GM21381 (cell line): Measurements from ENCODE around the gene BRINP1.

Experiments used
- ATAC-seq: cut with Tn5 transposase; IDR thresholded peaks from one replicate; pipeline ENCODE4 v1.9.1; 2021; ENCODE audit warnings: mild to moderate bottlenecking, moderate library complexity; ENCODE audit not compliant: unreplicated experiment

The BRINP1 gene

DNA sequence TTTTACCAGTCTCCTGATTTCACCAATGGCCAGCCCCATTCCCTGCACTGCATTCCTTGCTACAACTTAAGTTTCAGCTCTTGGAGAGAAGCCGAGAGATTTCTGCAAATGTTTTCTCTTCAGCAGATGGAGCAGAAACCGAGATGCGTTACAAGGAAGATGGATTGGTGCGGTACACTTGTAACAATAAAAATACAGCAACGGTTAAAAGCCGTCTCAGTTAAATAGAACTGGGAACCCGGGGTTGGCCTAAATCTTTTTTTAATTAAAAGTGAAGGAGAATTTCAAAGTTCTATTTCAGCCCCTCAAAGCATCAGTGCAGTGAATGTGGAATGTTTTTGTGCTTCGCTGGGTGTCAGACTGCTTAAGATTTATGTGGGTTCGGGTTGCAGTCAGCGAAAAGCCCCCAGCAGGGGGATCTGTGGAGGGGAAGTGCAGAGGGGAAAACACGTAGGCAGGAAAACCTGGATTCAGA is 19.8 kb downstream of the BRINP1 start:
- ATAC-seq: no peak

DNA sequence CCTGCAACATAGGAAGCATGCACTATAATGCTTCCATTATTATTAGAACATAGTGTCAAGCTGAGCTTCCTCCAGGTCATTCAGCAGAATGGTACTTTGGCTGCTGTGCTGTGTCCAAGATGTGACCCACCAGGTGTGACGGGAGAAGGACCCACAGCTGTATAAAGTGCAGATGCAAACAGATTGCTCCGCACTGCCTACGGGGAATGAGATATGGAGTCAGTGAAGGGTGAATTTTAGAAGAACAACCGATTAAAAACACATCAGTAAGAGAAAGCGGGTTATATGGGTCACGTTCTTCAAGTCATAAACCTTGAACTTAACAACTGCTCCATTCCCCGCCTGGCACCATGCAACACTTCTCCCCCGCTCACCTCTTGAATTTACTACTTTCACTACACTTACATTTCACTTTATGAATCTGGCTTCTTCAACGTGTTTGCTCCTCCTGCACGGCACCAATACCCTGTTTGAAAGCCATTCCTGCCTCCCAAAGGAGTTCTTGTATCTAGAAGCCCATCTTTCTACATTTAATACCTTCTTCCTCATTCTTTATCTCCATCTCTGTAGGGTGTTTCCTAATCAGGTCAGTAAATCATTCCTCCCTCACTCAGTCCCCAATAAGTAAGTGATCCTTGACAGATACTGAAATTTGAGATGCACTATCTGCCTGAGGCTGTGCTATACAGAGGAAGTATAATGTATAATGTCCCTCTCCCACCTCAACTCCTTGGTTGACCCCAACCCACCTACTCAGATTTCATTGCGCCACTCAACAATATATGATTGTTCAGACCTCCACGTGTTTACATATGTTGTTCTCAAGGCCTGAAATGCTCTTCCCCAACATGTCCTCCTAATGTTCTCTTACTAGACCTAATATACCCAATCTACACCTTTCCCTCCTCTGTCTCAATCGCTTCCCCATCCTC is 25.9 kb downstream of the BRINP1 start:
- no peak for ATAC-seq

DNA sequence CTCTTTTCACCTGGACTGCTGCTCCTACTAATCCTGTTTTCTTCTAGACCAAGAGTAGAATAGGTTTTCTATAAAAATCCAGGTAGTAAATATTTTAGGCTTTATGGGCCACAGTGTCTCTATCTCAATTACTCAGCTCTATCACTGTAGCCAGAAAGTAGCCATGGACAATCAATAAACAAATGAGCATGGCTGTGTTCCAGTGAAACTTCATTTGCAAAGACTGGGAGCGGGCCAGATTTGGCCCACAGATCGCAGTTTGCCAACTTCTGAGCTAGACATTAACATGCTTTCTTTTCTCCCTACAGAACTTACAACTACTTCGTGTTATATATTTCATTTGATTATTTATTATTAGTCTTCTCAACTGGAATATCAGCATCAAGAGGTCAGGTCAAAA is 30.2 kb downstream of the BRINP1 start:
- ATAC-seq: no peak

DNA sequence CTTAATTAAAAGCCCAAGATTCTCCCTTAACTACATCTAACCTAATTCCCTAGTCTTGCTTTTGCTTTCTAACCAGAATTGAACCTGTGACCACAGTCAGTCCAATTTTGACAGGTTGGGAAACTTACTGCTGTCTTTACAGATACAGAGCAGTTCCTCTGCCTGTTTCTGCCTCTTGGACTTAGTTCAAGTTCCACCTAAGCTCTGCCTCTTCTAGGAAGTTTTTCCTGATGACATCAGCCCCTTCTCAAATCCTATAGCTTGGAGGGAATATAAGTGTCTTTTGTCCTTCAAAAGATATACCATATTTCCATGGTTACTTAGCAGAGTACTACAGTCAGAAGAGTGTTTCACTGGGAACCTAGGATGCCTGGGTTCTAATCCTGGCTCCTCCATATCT is 31.7 kb downstream of the BRINP1 start:
- no peak for ATAC-seq

DNA sequence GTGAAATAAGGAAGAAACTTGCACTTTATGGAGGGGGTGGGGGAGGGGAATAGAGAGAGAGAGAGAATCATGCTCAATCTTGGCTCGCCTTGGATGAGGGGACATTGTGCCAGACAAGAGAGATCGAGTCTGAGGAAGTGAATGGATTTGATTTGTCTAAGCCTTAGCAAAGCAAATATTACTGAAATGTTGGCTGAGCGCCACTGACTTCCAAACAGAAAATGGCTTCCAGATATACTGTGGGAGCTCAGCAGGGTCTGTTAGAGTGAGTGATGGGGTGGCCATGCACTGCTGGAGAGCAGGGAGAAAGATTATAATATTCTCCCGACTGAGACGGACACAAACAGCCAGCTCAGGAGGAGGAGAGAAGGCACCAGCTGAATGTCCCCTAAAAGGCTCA is 34.5 kb downstream of the BRINP1 start:
- no peak for ATAC-seq

DNA sequence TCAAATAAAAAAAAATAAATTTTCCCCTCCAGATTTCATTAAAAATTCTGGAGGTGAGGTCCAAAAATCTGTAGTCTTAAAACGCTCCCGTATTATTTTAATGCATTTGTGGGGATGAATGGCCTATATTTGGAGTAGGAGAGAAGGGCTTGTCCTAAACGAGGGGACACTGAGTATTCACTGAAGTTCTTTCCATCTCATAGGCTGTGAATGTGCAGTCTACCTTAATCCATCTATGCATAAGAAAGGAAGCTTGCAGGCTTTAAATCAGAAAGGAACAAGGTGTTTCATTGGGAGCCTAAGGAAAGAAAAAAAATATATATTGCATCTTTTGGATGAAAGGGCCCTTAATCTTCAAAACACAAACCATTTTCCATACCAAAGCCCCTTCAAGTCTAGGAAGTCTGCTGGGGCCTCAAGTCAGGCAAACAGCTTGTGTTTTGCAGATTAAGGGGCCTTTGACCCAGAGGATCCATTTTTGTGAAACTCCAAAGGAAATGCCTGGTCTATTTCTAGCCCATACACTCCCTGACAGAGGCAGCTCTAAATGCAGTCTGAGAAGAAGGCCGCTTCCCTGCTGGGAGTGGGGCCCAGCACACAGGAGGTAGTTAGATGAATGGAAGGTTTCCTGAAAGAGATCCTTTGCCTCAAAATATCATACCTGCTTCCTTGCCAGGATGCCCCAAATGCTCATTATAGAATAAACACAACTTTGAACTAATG is 35.6 kb downstream of the BRINP1 start:
- no peak for ATAC-seq

DNA sequence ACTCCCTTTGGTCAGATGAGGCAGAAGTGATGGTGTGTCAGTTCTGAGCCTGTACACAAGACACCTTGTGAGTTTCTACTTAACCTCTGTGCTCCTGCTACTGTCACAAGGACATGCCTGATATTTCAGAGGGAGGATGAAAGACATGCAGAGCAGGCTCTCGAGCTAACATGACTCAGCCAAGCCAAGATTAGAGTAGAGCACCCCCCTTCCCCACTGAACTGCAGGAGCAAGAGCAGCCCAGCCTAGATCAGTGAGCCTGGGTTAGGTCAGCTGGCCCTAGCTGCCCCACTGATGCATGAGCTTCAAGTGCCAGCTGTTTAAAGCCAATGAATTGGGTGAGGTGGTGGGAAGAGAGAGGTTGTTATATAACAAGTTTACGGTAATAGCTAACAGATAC is 36.7 kb downstream of the BRINP1 start:
- no peak for ATAC-seq

DNA sequence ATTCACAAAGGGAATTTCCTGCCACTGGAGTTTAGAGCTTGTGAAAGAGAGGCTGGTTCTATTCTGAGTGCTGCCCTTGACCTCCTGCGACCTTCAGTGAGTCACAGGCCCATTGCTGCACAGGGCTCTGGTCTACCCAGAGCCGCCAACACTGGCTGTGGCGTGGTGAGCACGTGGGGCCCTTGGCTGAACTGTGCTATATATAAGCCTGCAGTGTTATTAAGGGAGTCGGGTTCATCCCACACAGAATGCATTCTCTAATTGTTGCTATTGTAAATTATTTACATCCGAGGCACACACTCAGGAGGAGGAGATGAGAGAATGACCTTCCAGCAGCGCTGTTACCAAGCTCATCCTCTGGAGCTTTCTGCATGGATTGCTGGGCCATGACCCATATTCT is 47.1 kb downstream of the BRINP1 start:
- no peak for ATAC-seq

DNA sequence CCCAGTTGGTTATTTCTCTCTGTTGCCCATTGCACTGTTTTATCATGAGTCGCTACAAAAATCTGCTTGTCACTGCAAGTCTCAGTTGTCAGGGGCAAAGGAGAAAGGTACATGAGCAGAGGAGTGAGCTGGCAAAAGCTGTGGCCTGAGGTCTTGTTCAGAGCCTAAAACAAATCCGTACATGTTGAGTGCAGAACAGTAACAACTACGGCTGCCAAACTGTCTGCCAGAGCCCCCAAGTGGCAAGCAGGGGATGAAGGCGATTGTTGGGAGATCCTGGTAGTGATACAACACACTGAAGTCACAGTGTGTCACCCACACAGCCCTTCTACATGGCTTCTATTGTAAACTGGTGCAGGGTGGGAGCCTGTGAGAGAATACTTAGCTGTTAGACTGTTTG is 50.9 kb downstream of the BRINP1 start:
- ATAC-seq: no peak

DNA sequence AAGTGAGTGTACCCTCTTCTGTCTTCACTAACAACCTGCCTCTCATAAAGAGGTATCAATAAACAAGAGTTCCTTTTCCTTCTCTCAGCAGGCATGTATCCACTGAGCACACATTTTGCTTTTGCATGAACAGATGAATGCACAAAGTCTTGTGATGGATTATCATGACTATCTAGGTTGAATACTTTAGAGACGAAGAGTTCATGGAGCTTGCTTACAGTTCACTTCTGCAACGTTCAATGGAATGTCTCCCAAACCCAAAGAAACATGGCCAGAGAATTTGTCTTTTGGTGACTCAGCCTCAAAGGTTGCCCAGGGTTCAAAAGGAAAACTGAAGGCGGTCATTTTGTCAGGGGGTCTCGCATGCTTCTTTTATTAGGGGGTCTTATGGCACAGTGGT is 55.4 kb downstream of the BRINP1 start:
- no peak for ATAC-seq

DNA sequence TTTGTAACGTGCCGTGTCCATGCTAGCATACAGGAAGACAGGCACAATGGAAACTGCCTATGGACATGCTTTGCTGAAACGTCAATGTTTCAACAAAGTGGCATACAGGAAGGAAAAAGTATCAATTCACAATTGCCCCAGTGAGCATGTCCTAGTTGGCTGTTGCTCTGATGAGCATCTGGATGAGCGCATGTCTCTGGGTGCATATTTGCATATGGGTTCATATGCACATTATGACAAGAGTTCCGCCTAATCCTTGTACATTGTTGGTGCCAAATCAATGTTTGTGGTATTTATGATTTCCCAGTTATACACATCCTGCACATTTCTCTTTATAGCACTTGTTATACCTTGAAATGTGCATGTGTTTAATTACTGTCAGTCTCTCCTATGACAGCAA is 58.5 kb downstream of the BRINP1 start:
- no peak for ATAC-seq

DNA sequence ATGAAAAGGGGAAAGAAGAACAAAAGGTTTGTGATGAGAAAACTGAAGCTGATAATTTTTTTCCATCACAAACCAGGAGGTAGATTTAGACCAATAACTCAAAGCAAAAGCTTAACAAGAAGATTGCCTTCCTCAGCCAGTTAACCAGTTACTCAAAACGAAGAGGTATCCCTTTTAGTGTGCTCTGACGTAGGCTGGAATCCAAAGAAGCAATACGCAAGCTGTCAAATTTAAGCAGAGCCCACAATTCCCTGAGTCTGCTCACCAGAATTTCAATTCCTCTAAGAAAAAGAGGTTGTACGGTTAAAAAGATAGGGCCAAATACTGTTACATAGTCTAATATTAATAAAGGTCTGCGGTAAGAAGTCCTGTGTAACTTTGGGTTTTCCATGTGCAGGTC is 61.8 kb downstream of the BRINP1 start:
- no peak for ATAC-seq

DNA sequence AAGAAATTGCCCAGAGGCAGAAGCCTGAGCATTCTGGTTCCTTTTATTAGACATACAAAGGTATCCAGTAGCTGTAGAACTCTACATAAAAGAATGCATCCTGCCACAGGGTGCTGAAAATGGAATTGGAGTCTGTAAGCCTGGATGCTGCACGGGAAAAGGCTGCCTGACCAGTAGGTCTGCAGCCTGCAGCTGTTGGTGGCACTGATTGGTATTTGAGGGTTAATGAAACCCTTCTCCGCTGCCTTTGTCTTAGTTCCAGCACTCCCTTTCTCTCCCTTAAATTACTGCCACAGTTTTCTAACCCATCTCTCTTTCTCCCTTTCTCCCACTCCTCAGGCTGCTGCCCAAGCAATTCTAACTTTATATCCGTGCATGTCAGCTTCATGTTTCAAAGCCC is 64.7 kb downstream of the BRINP1 start:
- no peak for ATAC-seq

DNA sequence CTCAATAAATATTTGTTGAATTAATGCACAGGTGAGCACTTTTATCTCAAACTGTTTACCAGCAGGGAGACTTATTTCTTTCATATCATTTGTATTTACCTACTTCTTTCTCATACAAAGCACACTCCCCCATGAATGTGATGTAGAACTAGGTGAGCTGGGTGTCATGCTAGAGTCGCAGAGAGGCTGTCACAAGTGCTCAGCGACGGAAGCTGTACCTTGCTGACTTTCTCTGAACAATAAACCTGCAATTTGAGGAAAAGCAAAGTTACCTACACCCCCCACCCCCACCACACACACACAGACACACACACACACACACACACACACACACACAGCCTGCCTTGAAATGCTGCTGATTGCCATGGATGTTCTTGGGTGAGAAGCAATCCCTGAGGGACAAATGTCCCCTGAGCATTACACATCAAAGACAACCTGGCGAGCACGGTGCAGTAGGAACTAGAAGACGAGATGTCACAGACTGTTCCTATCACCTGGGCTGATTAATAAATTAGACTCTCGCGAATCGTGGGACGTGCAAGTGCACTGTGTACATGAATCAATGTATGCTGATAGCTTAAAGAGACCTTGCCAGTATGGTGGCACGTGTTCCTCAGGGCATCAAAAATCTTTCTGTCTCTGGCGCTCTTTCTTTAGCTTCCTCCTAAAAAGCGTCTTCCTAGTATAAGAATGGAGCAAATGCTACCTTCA is 66.1 kb downstream of the BRINP1 start:
- ATAC-seq: no peak

DNA sequence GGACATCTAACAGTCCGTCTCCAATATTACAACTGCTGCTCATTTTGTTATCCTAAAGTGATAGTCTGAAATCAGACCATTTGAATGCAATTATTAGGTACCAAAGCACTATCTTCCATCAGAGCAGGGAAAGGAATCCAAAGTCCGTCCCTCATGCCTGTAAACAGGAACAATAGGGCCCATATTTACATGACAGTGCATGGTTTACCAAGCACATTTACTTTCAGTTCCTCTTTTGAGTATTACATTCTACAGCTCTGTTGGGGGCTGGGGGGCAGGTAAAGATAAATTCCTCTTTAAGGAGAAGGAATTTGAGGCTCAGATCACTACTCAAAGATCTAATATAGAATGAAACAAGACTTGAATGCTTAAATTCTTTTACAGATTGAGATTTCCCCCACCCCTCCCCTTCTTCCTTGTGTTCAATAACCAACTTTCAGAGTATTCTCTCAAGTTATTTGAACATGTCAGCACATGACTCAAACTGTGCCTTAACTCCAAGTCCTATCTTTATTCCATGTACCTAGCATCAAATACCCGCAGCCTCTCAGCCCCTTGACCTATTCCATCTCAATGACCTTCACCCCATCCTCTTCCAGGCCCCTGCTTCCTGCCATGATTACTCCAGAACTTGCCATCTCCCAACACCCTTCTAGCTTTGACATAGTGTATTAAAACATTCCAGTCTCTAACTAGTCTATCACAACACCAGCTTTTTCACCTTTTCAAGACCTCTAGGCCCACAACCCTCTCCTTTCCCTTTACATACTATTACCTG is 71.0 kb downstream of the BRINP1 start:
- ATAC-seq: no peak

DNA sequence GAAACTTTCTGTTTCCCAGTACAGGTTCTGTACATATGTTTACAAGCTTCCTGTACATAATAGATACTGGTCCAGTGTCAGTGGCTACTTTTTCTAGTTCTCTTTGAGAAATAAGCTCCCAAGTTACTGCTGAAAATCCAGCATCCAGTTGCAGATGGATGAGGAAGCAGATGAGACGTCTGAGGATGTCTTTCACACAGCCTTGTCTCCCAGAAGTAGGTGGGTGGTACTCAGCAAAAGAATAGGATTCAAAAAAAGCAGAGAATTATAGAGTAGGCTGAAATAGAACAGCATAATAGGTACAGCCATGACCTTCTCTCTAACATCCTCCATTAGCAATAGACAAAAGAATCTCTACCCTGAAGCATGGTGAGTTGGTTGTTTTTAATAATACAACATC is 77.7 kb downstream of the BRINP1 start:
- ATAC-seq: no peak

DNA sequence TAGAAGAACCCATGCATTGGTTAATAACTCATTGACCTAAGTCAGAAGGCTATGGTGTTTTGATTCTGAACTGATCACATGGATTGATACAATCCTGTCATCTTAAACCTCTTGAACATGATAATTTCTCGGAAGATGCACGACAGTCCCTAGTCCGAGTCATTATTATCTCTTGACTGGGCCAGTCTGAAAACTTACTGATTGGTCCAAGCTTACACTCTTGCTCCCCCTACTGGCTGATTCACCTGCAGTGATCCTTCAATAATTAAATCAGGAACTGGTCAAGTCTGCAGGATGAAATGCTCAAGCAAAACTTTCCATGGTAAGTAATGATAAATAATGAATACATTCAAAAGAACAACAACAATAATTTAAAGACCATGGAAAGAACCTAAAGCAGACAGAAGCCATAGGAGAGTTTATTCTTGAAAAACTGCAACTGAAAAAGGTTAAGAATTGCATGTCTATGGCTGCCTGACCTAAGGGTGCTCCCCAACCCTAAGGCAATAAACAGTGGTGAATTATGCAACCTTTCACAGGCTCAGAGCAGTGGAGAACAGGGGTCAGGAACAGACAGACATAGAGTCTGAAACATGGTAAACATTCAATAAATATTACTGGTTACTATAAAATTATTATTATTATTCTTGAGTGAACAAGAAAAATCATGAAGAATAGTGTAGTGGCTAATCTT is 79.3 kb downstream of the BRINP1 start:
- ATAC-seq: peak; percentile 75

DNA sequence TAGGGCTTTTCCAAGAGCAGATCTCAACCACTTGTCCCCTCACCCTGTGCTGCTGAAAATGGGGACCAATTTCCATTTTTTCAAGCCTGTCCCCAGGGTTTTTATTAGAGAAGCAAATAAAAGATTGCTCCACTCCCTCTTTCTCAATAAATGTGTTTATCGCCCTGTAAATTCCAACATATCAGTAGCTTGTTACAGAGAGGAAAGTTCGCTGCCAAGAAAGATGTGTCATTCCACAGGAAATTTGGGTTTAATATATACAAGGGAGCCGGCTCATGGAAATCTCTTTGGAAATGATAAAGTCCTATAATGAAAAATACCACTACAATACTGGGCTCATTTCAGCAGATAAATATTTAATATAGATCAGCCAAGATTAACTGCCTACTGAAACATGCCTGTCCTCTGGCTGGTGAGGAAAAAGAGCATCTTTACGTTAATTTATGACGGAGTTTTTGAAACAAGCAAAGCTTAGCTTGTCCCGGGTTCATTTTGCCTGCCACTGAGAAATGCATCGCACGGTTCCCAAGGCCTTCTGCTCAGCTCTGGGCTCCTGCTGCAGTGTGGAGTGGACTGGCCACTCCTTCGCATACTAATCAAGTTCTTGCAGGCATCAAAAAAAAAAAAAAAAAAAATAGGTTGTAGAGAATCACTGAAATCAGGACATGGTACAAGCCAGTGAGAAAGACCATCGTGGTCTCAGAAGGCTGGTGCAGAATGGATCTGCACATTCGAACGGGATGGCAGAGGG is 84.5 kb downstream of the BRINP1 start:
- no peak for ATAC-seq

DNA sequence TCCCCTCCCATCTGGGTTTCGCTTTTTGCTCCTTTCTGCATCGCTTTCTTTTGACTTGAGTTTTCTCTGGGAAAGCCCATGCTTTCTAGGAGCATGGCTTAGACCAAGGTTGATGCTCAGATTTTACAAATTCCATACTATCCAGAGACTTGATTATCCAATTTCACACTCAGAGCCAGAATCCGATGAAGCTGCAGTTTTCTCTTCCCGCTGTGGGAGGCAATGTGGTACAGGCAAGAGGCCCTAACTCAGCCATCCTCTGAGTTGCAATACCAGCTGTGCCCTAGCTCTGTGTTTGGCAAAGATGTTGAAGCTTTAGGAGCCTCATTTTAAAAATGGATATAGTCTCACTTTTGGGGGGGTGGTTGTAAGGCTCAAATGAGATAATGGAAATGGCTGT is 85.1 kb downstream of the BRINP1 start:
- no peak for ATAC-seq
